Limb (tissue), 2 donors: ENCODE measurements around the gene FBH1.
"Not testable (repeated sequence)": the region's sequence is repeated elsewhere in the genome, so short reads cannot be mapped to it uniquely, and the experiment has no call there.

ENCODE experiments used
- DNase-seq, 2 donors: peaks; one replicate each; pipeline ENCODE4 v3.0.0-alpha.2; 2016; ENCODE audit errors: extremely low spot score in 2 of 2

FBH1 gene

GRCh38 chr10:5889624-5890451 lies at the start of gene FBH1, which contains the start of gene ANKRD16:
TSS of gene FBH1 (plus strand) at chr10:5890243. CDS start at chr10:5890346, 103 bp downstream.
TSS of gene ANKRD16 (minus strand) at chr10:5889893. CDS start at chr10:5889354, 539 bp downstream.
- peak; percentile 98 to 100 for DNase-seq

GRCh38 chr10:5840314-5841307 lies 49.4 kb upstream of the FBH1 start:
- DNase-seq, result peak in 1 of 2 donors; percentile 45

- DNase-seq, result no peak
Measured at GRCh38 chr10:5841965-5842364, 48.1 kb upstream of the FBH1 start.

GRCh38 chr10:5843686-5844344 lies 46.2 kb upstream of the FBH1 start:
- DNase-seq, result no peak

- DNase-seq, result no peak
Measured at GRCh38 chr10:5844345-5845055, 45.5 kb upstream of the FBH1 start.

DNA sequence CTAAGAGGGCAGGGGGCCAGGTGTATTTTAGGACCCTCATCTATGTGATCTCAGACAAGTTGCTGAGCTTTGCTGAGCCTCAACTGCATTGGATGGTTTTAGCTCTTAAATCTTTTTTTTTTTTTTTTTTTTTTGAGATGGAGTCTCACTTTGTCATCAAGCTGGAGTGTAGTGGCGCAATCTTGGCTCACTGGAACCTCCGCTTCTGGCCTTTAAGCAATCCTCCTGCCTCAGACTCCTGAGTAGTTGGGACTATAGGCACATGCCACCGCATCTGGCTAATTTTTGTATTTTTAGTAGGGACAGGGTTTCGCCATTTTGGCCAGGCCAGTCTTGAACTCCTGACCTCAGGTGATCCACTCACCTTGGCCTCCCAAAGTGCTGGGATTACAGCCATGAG lies 43.4 kb upstream of the FBH1 start:
- DNase-seq, result not testable (repeated sequence)

- DNase-seq, result no peak
Measured at GRCh38 chr10:5854131-5854475, 35.9 kb upstream of the FBH1 start.

DNA sequence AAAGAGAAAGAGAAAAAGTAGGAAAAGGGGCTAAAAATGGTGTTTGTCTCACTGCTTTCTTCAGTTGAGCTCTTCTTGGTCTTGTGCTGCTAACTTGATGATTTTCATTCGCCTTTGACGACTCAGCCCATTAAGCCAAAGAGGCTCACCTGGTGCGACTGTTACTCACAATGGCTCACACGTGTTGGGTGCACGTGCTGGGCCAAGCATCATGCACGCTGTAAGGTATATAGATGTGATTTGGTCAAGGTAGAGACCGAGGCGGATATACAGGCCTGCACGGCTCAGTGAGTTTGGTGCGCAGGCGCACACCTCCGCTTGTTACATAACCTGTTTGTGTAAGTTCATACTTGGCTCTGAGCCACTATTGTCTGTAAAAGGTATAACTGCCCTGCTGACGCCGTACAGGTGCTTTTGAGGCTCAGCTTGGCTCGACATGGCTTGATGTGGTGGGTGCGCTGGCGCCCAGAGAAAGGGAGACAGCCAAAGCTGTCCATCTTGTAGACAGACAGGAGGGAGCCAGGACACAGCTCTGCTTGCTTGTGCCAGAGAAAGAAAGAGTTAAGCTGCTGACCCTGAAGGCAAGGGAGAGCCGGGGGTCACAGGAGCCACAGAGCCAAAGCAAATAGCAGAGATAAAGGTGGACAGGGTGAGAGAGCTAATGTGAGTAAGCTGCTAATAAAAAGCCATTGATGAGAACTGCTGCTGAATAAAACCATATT lies 33.9 kb upstream of the FBH1 start:
- no peak for DNase-seq

DNA sequence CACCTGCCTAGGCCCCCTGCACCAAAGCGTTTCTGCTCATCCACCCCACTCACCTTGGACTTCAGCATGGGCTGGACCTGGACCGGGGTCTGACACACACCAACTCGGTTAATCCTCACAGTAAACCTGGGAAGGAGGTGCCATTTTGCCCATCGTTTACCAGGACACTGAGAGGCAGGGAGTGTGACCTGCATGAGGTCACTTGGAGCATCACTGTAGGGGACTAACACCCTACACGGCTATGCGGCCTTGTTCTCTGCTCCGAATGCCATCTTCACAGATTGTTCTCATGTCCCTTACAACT lies 33.4 kb upstream of the FBH1 start:
- DNase-seq, result no peak

GRCh38 chr10:5858811-5859210 lies 31.2 kb upstream of the FBH1 start:
- no peak for DNase-seq

- no peak for DNase-seq
Measured at GRCh38 chr10:5860066-5860465, 30.0 kb upstream of the FBH1 start.

DNA sequence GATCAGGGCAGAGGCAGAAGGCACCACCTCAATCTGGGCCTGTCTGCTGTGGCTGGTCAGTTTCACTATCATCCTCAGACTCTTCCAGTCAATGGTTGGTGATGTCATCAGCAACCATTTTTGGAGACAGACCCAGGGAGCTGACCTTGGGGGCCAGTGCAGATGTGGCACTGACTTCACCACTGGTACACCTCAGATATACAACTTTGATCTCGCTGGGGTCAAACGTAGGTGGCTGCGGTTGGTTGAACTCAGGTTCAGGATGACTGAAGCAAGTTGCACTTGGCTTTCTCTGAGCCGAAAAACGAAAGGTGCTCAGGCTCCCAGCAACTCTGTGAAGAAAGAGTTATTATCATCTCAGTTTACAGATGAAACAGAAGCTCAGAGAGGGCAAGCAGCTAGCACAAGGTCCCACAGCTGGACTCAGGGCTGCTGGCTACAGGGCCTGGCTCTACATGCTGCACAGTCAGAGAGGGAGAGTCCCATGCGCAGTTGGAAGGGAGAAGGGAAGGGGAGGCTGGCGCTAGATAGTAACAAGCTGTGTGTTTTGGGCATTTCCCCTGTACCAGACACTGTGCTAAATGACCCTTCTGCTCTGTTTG lies 27.6 kb upstream of the FBH1 start:
- DNase-seq, result no peak

- DNase-seq, result not testable (repeated sequence)
Measured at GRCh38 chr10:5862981-5863685, 26.9 kb upstream of the FBH1 start.

DNA sequence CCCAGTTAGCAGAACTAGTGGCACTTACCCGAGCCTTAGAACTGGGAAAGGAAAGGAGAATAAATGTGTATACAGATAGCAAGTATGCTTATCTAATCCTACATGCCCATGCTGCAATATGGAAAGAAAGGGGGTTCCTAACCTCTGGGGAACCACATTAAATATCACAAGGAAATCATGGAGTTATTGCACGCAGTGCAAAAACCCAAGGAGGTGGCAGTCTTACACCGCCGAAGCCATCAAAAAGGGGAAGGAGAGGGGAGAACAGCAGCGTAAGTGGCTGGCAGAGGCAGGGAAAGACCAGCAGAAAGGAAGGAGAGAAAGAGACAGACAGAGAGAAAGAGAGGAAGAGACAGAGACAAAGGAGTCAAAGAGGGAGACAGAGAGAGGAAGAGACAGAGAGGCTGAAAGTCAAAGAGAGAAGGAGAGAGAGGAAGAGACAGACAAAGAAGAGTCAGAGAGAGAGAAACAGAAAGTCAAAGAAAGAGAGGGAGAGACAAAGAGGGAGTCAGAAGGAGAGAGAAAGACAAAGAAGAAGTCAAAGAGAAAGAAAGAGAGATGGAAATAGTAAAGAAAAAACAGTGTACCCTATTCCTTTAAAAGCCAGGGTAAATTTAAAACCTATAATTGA lies 23.5 kb upstream of the FBH1 start:
- DNase-seq, result not testable (repeated sequence)

DNA sequence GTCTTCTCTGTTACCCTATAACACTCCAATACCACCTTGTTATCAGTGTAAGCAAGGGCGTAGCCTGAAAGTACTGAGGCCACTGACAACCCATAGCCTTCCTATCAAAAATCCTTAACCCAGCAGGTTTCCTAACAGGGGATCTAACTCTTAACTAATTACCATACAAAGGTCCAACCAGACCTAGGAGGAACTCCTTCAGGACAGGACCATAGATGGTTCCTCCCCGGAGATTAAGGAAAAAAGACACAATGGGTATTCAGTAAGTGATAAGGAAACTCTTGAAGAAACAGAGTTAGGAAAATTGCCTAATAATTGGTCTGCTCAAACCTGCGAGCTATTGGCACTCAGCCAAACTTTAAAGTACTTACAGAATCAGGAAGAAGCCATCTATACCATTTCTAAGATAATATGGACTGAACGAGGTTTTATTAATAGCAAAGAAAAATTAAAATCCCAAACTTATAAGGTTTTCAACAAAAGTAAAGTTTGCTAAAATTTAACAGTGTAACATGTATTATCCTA lies 22.9 kb upstream of the FBH1 start:
- DNase-seq, result not testable (repeated sequence)

DNA sequence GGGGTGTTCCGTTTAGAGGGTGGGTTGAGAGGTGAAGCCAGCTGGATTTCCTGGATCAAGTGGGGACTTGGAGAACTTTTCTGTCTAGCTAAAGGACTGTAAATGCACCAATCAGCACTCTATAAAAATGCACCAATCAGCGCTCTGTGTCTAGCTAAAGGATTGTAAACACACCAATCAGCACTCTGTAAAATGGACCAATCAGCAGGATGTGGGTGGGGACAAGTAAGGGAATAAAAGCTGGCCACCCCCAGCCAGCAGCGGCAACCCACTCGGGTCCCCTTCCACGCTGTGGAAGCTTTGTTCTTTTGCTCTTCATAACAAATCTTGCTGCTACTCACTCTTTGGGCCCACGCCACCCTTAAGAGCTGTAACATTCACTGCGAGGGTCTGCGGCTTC lies 21.7 kb upstream of the FBH1 start:
- DNase-seq, result not testable (repeated sequence)

DNA sequence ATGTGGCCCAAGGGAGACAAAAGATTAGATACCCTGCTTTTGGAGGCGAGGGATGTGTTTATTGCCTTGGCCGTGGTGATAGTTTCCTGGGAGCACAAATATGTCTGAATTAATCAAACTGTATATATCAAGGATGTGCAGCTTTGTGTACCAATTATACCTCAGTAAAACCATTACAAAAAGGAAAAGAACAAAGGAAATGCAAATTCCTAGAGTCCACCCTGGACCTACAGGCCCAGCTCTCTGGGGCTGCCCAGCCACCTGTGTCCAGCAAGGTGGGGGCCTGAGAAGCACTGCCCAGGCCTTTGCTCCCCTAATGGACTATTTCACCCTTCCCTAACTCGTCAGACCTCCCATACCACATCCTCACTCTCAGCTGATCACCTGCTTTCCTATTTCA lies 20.9 kb upstream of the FBH1 start:
- DNase-seq, result no peak

DNA sequence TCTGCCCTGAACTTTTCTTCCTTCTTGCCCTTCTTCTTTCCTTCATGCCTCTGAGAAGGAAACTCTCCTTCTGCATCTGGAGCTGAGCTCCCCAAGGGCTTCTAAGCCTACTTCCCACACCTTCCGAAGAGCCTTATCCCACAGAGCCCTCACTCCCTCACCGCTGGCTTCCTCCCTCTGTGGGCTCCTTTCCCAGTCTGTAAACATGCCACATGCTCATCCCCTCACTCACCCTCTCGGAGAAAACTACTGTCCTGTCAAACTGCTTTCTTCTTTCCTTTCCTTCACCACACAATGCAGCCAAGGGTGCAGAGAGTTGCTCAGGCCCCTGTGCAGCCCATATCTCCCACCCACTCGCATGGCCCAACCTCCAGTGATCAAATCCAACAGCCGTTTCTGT lies 18.4 kb upstream of the FBH1 start:
- no peak for DNase-seq

DNA sequence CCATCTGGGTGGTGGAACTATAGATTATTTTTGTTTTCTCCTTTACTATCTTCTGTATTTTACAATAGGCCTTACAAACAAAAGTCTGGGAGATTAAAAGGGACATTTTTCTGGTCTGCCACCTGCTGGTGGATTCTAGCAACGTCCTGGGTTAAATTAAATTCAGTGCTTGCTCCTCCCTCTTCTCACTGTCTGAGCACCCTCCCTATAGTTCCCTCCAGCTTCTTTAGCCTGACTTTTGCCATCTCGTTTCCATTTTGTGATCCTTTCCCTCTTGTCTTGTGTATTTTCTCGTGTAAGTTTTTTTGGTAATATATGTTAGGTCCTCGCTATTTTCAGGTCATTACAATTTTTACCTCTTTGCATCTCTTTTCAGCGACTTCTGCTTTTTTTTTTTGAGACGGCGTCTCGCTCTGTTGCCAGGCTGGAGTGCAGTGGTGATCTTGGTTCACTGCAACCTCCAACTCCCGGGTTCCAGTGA lies 16.5 kb upstream of the FBH1 start:
- DNase-seq, result peak; percentile 80 to 81
